Activated T-cell treated with anti-CD3 and anti-CD28 coated beads, Interleukin-2, amount 50 U/mL, for 48 hours (primary cell): ENCODE measurements around the gene TEK.

Source experiments
- DNase-seq, 2 experiments: peaks; one replicate each; pipeline ENCODE4 v3.0.0-alpha.2; 2020

TEK gene

DNA sequence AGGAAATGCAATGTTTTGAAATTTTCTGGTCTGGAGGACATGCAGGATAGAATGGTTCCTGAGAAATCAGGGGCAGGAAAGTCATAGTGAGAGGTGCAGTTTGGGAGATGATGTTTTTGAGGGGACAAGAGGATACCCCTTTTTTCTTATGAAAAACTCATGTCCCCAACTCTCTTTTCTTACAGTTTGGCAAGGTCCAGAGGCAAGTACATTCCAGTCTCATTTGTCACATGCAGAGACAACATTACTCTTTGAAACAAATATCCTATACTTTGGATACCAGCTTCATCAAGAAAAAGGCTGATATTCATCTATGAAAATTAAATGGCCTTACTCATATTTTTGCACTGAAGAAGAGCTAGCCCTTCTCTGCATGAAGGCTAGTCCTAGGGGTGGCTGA lies 139.7 kb downstream of the TEK start:
- no peak for DNase-seq

DNA sequence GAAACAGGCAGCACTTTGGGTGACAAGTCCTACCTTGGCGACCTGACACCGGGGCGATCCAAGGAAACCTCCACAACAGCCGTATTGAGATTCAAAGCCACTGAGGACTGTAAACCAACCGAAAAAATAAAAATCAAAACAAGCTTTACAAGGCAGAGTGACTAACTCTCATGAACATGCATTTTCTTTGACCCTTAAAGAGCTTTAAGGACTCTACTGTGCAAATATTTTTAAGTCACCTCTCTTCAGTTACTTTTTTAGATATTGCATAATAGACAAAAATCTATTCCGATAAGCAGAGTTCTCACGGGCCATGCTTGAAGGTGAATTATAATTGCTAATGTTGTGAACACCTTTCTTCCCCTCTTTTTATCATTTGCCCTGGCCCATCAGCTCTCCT lies 149.6 kb downstream of the TEK start:
- DNase-seq = no peak

DNA sequence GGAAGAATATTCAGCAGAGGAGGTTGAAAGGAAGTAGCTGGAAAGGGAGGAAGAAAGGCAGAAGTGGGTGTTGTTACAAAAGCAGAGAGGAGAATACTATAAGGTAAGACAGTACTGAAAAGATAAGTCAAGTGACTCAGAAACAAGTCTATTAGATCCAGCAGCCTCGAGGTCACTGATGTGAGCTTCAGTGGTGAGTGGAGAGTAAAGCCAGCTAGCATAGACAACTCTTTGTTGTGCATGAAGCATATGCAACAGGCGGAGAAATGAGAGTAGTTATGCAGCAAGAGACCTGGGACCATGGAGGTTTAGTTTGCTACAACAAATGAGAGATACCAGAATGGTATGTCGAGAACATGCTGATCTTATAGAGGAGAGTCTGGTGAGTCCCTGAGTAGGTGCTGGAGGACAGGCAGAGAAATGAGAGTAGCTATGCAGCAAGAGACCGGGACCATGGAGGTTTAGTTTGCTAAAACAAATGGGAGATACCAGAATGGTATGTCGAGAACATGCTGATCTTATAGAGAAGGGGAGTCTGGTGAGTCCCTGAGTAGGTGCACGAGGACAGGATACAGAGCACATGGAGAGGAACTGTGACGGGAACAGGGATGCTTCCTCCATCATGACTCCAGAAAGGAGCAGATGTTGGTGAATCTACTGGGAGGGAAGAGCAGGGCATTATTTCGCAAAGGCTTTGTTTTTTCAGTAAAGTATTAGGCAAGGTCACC lies 151.9 kb downstream of the TEK start:
- no peak for DNase-seq

DNA sequence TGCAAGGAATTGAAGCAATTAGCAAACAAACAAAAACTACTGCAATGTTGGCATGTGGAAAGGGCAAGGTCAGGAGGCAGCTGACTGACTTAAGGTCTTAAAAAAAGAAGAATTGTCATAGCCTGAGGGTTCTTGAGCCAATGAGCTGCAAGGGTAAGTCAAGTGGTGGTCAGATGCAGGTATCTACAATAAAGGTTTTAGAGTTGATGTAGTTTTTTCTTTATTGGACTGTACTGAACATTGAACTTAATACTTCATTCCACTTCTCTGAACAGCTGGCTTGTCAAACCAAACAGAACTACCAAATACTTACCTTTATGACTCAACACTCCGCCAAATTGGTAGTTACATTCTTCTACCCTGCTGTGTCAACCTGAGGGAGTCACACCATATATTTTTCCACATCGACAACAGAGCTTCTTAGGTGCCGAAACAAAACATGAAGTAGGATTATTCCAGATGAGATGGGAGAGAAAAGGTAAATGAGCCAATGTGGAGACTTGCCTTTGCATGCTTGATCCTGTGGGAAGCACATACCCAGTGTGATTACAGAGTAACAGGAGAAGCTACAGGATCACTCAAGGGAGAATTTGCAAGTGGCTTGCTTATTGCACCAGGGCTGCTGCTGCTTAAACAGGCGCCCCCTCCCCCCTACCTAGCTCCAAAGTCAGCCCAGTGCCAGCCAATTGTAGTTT lies 152.6 kb downstream of the TEK start:
- no peak for DNase-seq

DNA sequence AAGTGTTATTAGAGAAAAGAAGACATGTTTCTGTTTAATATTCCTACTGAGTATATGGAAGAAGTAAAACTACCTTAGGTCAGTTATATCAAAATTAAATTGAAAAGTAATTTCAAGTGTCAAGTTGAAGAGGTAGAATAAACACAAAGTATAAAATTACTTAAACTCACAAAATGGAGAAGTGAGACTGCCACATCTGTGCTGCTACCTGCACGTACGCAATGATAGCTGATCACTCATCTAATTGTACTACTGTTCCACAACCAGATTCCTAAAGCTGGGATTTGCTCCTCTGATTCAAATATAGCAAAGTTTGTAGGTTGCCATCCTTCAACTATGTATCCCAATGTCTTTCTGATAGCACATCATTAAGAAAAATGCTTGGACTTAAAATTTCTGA lies 163.1 kb downstream of the TEK start:
- DNase-seq = no peak

DNA sequence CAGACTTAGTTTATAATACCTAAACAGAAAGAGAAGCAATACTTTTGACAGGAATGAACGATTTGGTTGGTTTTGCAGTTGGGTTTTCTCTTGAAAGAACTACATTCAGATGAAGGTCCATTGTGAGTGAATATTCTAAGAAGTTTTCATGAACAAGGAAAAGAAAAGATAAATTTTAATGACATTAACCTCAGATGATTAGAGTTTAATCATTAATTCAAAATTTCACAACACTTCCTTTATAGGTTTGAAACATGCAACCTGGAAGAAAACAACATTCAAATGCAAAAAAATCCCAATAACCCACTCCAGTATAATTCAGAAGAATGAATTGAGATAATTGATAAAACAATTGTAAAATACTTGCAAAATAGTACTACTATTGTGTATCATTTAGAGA lies 164.2 kb downstream of the TEK start:
- no peak for DNase-seq

DNA sequence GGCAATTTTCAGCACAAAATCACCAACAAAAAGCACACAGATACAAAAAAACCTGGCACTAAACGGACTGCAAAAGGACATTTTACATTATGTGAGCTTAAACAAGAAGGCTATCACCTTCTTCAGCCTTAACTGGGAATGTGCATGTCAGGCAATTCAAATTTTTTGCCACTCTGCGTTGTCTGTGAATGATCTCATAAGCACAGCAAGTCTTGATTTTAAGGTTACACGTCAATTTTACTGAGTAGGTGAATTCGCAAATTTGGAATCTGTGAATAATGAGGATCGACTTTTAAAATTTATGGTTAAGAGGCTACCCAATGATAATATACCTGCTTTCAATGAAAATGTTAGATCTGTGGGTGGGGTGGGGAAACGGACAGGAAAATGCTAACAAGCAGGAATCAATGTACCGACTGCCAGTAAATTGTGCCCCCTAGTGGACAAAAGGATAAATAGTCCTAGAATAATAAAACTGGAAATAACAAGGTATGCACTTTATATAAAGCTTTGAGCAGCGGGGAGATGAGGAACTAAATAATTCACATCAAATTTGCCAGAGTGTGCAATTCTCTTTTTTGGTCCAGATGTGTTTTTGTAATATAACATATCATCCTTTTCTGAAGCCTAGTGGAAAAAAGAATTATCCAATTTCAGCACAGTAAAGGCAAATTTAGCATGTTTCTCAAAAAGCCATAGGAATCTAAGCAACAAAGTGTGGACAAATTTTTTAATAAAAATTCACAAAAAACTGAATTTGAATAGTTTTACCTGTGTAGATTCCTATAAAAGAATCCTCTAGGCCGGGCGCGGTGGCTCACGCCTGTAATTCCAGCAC lies 167.4 kb downstream of the TEK start:
- no peak for DNase-seq

DNA sequence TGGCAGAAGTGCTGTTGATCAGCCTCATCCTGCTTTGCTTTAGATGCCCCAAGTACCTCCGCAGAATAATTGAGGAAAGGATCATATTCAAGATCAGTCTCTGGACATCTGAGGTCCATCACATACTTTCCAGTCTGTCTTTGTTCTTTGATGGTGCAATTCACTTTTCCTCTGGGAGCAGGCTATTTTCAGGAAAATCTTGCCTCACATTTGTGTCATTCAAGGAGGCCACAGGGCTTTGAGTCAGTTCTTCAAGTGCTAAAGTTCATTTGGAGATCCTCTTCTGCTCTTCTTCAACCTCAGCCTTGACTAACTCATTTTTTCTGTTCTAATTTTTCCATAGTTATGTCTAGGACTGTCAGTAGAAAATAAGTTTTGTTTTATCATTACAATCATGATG lies 169.3 kb downstream of the TEK start:
- DNase-seq = no peak

DNA sequence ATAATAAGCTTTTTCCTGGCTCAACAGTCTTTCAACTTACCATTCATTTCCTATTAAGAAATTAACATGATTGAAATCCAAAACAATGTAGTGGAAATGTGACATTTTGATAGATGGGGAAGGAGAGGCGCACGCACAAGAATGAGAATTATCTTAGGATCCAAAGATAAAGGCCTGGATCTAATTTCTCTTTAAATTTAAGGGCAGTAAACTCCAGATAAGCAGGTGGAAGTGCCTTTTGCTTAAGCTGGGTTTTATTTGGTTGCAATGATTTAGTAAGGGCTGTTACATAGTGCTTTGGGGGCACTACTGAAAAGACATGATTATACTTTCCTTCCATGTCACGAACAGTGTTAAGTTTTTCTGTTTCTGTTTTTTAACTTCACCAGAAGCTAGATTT lies 170.6 kb downstream of the TEK start:
- no peak for DNase-seq
